HCT116 (cell line): ENCODE measurements around the gene BDH1.

Experiments
- POLR2A ChIP-seq: IDR thresholded peaks from 2 replicates; pipeline ENCODE4 v1.7.0; 2011; ENCODE audit warnings: borderline replicate concordance; ENCODE audit not compliant: insufficient read depth, insufficient read length; ENCODE audit errors: extremely low read depth
- POLR2AphosphoS5 ChIP-seq: IDR thresholded peaks from 2 replicates; pipeline ENCODE4 v1.6.1; 2011; ENCODE audit warnings: mild to moderate bottlenecking, low read depth, low read length, moderate library complexity
- RAD21 ChIP-seq: IDR thresholded peaks from 2 replicates; pipeline ENCODE4 v1.6.1; 2012; ENCODE audit warnings: low read depth, mild to moderate bottlenecking
- TF ChIP-seq, protein P1 (sequence below), 3 experiments: fragments of 200-600 bp in 1 of 3; sonication (generic) in 1 of 3; IDR thresholded peaks in 2 of 3; conservative IDR thresholded peaks in 1 of 3; 2 replicates each; pipeline ENCODE4 v1.5.1; 2012 to 2017; ENCODE audit warnings: low read depth in 2 of 3, low read length in 2 of 3, antibody characterized with exemption in 1 of 3, borderline replicate concordance in 1 of 3, control low read depth in 1 of 3, mild to moderate bottlenecking in 1 of 3, mixed read lengths in 1 of 3, mixed run types in 1 of 3, moderate library complexity in 1 of 3; ENCODE audit not compliant: insufficient read depth in 1 of 3
- TF ChIP-seq, protein P2 (sequence below): IDR thresholded peaks from 2 replicates; pipeline ENCODE4 v1.6.1; 2012
- TF ChIP-seq, protein P3 (sequence below): IDR thresholded peaks from 2 replicates; pipeline ENCODE4 v1.6.1; 2012; ENCODE audit warnings: low read depth
- TF ChIP-seq, protein P4 (sequence below): IDR thresholded peaks from 2 replicates; pipeline ENCODE4 v1.6.1; 2011; ENCODE audit warnings: mild to moderate bottlenecking, low read length, moderate library complexity; ENCODE audit not compliant: insufficient replicate concordance; ENCODE audit errors: extremely low read depth
- TF ChIP-seq, protein P5 (sequence below): IDR thresholded peaks from 2 replicates; pipeline ENCODE4 v1.6.1; 2012

GRCh38 chr3:197520311-197521276 lies 35.2 kb downstream of the BDH1 start:
- TF ChIP-seq, protein P1, sequence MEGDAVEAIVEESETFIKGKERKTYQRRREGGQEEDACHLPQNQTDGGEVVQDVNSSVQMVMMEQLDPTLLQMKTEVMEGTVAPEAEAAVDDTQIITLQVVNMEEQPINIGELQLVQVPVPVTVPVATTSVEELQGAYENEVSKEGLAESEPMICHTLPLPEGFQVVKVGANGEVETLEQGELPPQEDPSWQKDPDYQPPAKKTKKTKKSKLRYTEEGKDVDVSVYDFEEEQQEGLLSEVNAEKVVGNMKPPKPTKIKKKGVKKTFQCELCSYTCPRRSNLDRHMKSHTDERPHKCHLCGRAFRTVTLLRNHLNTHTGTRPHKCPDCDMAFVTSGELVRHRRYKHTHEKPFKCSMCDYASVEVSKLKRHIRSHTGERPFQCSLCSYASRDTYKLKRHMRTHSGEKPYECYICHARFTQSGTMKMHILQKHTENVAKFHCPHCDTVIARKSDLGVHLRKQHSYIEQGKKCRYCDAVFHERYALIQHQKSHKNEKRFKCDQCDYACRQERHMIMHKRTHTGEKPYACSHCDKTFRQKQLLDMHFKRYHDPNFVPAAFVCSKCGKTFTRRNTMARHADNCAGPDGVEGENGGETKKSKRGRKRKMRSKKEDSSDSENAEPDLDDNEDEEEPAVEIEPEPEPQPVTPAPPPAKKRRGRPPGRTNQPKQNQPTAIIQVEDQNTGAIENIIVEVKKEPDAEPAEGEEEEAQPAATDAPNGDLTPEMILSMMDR (IDR thresholded peaks at IDR 0.05 in 2 of 3, conservative IDR thresholded peaks at IDR 0.05 in 1 of 3; ENCODE audit: borderline replicate concordance in 1 of 3, insufficient read depth in 1 of 3, low read depth in 2 of 3, low read length in 2 of 3) = no peak
- TF ChIP-seq POLR2AphosphoS5 (no peak), RAD21 (no peak), POLR2A (no peak)
- TF ChIP-seq, protein P2, sequence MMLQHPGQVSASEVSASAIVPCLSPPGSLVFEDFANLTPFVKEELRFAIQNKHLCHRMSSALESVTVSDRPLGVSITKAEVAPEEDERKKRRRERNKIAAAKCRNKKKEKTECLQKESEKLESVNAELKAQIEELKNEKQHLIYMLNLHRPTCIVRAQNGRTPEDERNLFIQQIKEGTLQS = no peak
- TF ChIP-seq, protein P3, sequence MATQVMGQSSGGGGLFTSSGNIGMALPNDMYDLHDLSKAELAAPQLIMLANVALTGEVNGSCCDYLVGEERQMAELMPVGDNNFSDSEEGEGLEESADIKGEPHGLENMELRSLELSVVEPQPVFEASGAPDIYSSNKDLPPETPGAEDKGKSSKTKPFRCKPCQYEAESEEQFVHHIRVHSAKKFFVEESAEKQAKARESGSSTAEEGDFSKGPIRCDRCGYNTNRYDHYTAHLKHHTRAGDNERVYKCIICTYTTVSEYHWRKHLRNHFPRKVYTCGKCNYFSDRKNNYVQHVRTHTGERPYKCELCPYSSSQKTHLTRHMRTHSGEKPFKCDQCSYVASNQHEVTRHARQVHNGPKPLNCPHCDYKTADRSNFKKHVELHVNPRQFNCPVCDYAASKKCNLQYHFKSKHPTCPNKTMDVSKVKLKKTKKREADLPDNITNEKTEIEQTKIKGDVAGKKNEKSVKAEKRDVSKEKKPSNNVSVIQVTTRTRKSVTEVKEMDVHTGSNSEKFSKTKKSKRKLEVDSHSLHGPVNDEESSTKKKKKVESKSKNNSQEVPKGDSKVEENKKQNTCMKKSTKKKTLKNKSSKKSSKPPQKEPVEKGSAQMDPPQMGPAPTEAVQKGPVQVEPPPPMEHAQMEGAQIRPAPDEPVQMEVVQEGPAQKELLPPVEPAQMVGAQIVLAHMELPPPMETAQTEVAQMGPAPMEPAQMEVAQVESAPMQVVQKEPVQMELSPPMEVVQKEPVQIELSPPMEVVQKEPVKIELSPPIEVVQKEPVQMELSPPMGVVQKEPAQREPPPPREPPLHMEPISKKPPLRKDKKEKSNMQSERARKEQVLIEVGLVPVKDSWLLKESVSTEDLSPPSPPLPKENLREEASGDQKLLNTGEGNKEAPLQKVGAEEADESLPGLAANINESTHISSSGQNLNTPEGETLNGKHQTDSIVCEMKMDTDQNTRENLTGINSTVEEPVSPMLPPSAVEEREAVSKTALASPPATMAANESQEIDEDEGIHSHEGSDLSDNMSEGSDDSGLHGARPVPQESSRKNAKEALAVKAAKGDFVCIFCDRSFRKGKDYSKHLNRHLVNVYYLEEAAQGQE = no peak
- TF ChIP-seq, protein P4, sequence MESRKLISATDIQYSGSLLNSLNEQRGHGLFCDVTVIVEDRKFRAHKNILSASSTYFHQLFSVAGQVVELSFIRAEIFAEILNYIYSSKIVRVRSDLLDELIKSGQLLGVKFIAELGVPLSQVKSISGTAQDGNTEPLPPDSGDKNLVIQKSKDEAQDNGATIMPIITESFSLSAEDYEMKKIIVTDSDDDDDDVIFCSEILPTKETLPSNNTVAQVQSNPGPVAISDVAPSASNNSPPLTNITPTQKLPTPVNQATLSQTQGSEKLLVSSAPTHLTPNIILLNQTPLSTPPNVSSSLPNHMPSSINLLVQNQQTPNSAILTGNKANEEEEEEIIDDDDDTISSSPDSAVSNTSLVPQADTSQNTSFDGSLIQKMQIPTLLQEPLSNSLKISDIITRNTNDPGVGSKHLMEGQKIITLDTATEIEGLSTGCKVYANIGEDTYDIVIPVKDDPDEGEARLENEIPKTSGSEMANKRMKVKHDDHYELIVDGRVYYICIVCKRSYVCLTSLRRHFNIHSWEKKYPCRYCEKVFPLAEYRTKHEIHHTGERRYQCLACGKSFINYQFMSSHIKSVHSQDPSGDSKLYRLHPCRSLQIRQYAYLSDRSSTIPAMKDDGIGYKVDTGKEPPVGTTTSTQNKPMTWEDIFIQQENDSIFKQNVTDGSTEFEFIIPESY = no peak
- TF ChIP-seq, protein P5, sequence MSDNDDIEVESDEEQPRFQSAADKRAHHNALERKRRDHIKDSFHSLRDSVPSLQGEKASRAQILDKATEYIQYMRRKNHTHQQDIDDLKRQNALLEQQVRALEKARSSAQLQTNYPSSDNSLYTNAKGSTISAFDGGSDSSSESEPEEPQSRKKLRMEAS = no peak
